T-helper 17 cell (primary cell): ENCODE data around the gene KRT81. TPM values are rescaled to one million over a fixed set of nuclear protein-coding genes. Genes with fewer than 3 reads are reported as not detected.
"Not testable (repeated sequence)": the region's sequence is repeated elsewhere in the genome, so short reads cannot be mapped to it uniquely, and the experiment has no call there.

Experiments used
- ATAC-seq: fragments of 150-1000 bp; cut with Tn5 transposase; 2 replicates; pipeline ENCODE4 v1.10.0; 2021; ENCODE audit warnings: mild to moderate bottlenecking, moderate library complexity
- DNase-seq, 3 donors: peaks; one replicate each; pipeline versions ENCODE4 v3.0.0 to v3.0.0-alpha.2; 2020 to 2021
- H3K9me3 ChIP-seq: one replicate; pipeline ENCODE4 v1.7.0; 2013; ENCODE audit warnings: low read length, mild to moderate bottlenecking; ENCODE audit not compliant: control insufficient read depth, poor library complexity, severe bottlenecking
- H3K27ac Mint-ChIP-seq: one replicate; pipeline ENCODE4 v1.8.0; 2022; ENCODE audit warnings: mild to moderate bottlenecking, moderate library complexity, mixed read lengths
- H3K27me3 Mint-ChIP-seq: one replicate; pipeline ENCODE4 v1.8.0; 2022; ENCODE audit warnings: mixed read lengths
- H3K36me3 Mint-ChIP-seq: one replicate; pipeline ENCODE4 v1.8.0; 2022; ENCODE audit warnings: low read depth, mixed read lengths
- H3K4me1 Mint-ChIP-seq: one replicate; pipeline ENCODE4 v1.8.0; 2022; ENCODE audit warnings: mild to moderate bottlenecking, mixed read lengths
- H3K4me3 Mint-ChIP-seq: one replicate; pipeline ENCODE4 v1.8.0; 2022; ENCODE audit warnings: mild to moderate bottlenecking, moderate library complexity, mixed read lengths
- total RNA-seq, 4 donors: library from RNA in 2 of 4; stranded (reverse) in 2 of 4; gene quantifications; one replicate each; pipeline ENCODE4 v1.2.3 and lab custom pipeline; 2022 to 2026

Gene KRT81
- total RNA-seq, 2 donors from 2014 or later: not detected

DNA sequence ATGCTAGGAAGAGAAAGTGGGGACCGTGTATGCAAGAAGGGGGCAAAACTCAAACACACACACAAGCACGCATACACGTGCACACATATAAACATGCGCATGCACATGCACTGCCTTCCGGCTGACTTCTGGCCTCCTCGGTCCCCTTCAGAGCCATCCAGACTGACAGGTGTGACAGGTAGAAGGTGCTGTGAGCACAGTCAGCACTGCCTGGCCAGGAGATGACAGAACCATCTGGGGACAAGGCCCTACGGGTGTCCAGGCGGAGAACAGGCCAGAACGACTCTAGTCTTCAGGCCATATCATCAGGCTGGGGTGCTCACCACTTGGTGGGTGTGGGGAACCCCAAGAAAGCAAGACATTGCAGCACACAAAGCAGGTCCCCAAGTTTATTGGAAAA is 22.6 kb upstream of the KRT81 start:
- H3K27me3 Mint-ChIP-seq: peaks cover 59% of the 10 kb centered on the region
- H3K27ac Mint-ChIP-seq: no peak overlapping the region
- no peak overlapping the region for H3K4me3 Mint-ChIP-seq

GRCh38 chr12:52313461-52313860 is 22.1 kb upstream of the KRT81 start:
- Mint-ChIP-seq H3K27me3 (peaks cover 62% of the 10 kb centered on the region), H3K27ac (no peak overlapping the region), H3K4me1 (peaks cover 21% of the 10 kb centered on the region), H3K4me3 (no peak overlapping the region), H3K36me3 (peaks cover 7% of the 10 kb centered on the region)
- no peaks in the 10 kb centered on the region for H3K9me3 ChIP-seq
- ATAC-seq (no peak), DNase-seq (no peak)

More for the DNA sequence above, 22.6 kb upstream of the KRT81 start:
- H3K36me3 Mint-ChIP-seq: peaks cover 7% of the 10 kb centered on the region
- peaks cover 17% of the 10 kb centered on the region for H3K4me1 Mint-ChIP-seq
- DNase-seq (no peak), ATAC-seq (no peak)
- H3K9me3 ChIP-seq: no peaks in the 10 kb centered on the region

DNA sequence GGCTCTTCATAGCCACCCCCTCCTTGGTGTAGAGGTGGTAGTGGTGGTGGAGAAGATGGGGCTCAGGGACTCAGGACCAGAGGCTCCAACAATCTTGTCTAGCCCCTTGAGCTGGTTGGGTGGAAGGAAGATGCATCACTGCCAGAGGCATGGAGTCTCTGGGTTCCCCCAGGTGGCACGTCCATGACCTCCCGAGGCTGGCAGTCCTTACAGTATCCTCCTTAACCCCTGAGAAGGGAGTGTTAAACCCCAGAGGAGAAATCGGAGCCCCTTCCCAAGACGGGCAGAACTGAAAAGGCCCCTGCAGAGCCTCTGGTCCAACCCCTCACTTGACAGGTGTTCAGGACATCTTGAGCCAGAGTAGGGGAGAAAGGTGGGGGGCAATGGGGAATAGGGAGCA is 20.8 kb upstream of the KRT81 start:
- DNase-seq (no peak), ATAC-seq (no peak)
- Mint-ChIP-seq H3K27ac (no peak overlapping the region), H3K4me3 (no peak overlapping the region), H3K27me3 (peaks cover 71% of the 10 kb centered on the region), H3K4me1 (peaks cover 25% of the 10 kb centered on the region), H3K36me3 (peaks cover 7% of the 10 kb centered on the region)
- no peaks in the 10 kb centered on the region for H3K9me3 ChIP-seq

DNA sequence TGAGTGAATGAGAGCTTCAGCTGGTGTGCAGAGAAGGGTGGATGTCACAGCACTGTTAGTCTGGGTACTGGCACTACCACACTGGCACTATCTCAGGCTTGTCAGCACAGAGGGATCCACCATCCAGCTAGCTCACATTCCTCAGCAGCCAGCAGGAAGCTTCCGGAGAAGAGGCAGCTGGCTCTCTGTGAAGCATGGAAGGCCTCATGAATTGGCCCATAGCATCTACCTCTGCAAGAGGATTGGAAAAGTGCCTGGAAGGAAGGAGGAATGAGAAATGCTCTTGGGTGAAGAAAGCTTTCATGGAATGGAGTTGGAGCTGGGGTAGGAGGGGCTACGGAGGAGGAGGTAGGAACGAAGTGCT is 19.9 kb upstream of the KRT81 start:
- DNase-seq: no peak
- Mint-ChIP-seq H3K27me3 (peaks cover 79% of the 10 kb centered on the region), H3K4me1 (peaks cover 28% of the 10 kb centered on the region), H3K36me3 (peaks cover 7% of the 10 kb centered on the region), H3K4me3 (no peak overlapping the region), H3K27ac (no peak overlapping the region)
- no peaks in the 10 kb centered on the region for H3K9me3 ChIP-seq
- no peak for ATAC-seq

GRCh38 chr12:52310622-52311284 is 19.4 kb upstream of the KRT81 start:
- no peaks in the 10 kb centered on the region for H3K9me3 ChIP-seq
- no peak for ATAC-seq
- no peak for DNase-seq
- peaks cover 7% of the 10 kb centered on the region for H3K36me3 Mint-ChIP-seq
- peaks cover 84% of the 10 kb centered on the region for H3K27me3 Mint-ChIP-seq
- no peak overlapping the region for H3K27ac Mint-ChIP-seq
- H3K4me1 Mint-ChIP-seq: peaks cover 27% of the 10 kb centered on the region
- H3K4me3 Mint-ChIP-seq: no peak overlapping the region

DNA sequence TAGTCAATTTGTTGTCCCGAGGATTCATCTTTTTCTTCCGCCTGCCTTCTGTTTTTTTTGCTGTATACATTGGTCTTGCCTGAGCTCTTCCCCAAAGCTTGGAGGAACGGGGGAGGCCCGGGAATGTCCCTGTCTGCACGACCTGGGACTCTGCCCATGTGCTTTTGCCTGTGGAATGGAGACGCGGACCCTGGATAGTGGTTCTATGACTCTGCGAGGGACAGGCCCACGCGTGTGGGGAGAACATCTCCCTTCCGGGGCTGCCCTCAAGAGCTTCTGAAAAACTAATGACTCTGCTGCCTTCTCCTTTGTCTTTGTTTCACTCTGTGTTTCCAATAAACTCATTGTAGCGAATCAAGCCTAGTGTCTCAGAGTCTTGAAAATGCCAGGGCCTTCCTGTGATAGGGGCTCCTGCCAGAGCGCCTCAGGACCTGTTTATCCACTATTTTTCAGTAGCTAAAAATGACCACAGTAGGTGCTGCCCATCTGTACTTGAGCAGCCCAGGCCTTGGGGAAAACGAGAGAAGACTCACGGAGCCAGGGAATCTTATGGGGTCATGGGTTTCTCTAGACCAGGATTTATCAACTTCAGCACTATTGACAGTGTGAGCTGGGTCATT is 17.6 kb upstream of the KRT81 start:
- Mint-ChIP-seq H3K27ac (no peak overlapping the region), H3K4me3 (peak overlapping the region; percentile 52), H3K4me1 (peaks cover 27% of the 10 kb centered on the region), H3K36me3 (peaks cover 7% of the 10 kb centered on the region), H3K27me3 (peaks cover 91% of the 10 kb centered on the region)
- H3K9me3 ChIP-seq: no peaks in the 10 kb centered on the region
- no peak for ATAC-seq
- no peak for DNase-seq

DNA sequence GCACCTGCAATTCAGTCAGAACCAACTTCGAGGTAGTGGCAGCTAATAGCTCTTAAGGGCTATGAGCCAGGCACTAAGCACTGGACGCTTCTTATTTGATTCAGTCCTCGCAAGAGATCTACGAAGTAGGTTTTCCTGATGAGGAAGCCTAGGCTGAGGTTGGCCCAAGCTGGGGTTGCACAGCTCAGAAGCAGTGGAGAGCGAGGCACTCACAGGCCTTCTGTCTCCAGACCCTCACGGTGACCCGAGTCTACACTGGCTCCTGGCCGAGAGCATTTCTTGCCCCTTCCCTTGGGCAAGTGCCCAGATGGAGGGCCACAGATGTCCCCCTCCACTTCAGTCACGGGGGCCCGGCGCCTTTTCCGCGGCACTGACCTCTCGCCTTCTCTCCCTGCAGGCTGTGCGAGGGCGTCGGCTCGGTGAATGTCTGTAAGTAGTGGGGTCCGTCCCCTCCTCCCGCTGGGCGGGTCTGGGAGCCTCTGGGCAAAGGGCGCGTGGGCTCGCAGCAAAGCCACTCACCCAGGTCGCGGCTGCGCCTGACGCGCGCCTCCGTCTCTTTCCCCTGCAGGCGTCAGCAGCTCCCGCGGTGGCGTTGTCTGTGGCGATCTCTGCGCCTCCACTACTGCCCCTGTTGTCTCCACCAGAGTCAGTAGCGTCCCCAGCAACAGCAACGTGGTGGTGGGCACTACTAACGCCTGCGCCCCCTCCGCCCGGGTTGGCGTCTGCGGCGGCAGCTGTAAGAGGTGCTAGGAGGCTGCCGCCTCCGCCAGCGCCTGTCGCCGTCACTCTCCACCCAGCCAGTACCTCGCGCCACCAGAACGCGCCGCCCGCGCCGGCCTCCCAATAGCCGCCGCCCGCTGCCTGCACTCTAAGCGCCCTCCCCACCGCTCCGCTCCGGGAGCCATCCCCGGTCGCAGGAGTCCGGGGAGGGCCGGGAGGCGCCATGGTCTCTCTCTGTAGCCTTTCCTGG is 16.8 kb upstream of the KRT81 start:
- peak; percentile 82 for ATAC-seq
- peaks cover 83% of the 10 kb centered on the region for H3K27me3 Mint-ChIP-seq
- no peak overlapping the region for H3K27ac Mint-ChIP-seq
- peaks cover 5% of the 10 kb centered on the region for H3K36me3 Mint-ChIP-seq
- no peaks in the 10 kb centered on the region for H3K9me3 ChIP-seq
- H3K4me3 Mint-ChIP-seq: no peak overlapping the region
- peak in 1 of 3 donors; percentile 19 for DNase-seq
- H3K4me1 Mint-ChIP-seq: peaks cover 27% of the 10 kb centered on the region

- no peaks in the 10 kb centered on the region for H3K9me3 ChIP-seq
- Mint-ChIP-seq H3K27ac (no peak overlapping the region), H3K36me3 (no peaks in the 10 kb centered on the region), H3K4me3 (no peak overlapping the region), H3K4me1 (peaks cover 19% of the 10 kb centered on the region), H3K27me3 (peaks cover 70% of the 10 kb centered on the region)
- DNase-seq (no peak), ATAC-seq (no peak)
These were observed 15.4 kb upstream of the KRT81 start for GRCh38 chr12:52306731-52307130.

GRCh38 chr12:52305921-52306705 is 14.8 kb upstream of the KRT81 start:
- Mint-ChIP-seq H3K27me3 (peaks cover 63% of the 10 kb centered on the region), H3K4me1 (peaks cover 19% of the 10 kb centered on the region), H3K27ac (no peak overlapping the region), H3K36me3 (no peaks in the 10 kb centered on the region), H3K4me3 (no peak overlapping the region)
- DNase-seq (no peak), ATAC-seq (no peak)
- H3K9me3 ChIP-seq: no peaks in the 10 kb centered on the region

DNA sequence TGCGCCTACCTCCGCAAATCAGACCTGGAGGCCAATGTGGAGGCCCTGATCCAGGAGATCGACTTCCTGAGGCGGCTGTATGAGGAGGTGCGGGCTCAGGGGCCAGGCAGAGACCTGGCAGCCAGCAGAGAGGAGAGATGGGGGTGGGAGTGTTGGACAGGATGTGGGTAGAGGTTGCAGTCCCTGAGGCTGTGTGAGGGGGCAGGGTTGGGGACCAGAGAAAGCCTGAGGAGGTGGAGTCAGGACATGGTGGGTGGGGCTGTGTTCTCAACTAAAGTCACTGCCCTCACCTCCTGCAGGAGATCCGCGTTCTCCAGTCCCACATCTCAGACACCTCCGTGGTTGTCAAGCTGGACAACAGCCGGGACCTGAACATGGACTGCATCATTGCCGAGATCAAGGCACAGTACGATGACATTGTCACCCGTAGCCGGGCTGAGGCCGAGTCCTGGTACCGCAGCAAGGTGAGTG is 13.6 kb upstream of the KRT81 start:
- peak overlapping the region; percentile 75 for H3K27ac Mint-ChIP-seq

GRCh38 chr12:52302242-52302914 is 11.0 kb upstream of the KRT81 start:
- Mint-ChIP-seq H3K4me1 (peaks cover 11% of the 10 kb centered on the region), H3K27me3 (peaks cover 47% of the 10 kb centered on the region)
- ATAC-seq, H3K27ac Mint-ChIP-seq, DNase-seq, H3K4me3 Mint-ChIP-seq, H3K36me3 Mint-ChIP-seq, H3K9me3 ChIP-seq: not testable (repeated sequence)

More for the DNA sequence above, 13.6 kb upstream of the KRT81 start:
- Mint-ChIP-seq H3K4me1 (peaks cover 19% of the 10 kb centered on the region), H3K4me3 (peak overlapping the region; percentile 19), H3K27me3 (peaks cover 53% of the 10 kb centered on the region)
- peak; percentile 35 for ATAC-seq
- H3K9me3 ChIP-seq, H3K36me3 Mint-ChIP-seq, DNase-seq: not testable (repeated sequence)

- peaks cover 11% of the 10 kb centered on the region for H3K4me1 Mint-ChIP-seq
- not testable (repeated sequence) for ATAC-seq, DNase-seq, H3K4me3 Mint-ChIP-seq, H3K27ac Mint-ChIP-seq, H3K9me3 ChIP-seq, H3K36me3 Mint-ChIP-seq
- H3K27me3 Mint-ChIP-seq: peaks cover 45% of the 10 kb centered on the region
These were observed 10.4 kb upstream of the KRT81 start for GRCh38 chr12:52301721-52302120.
